Measurements from ENCODE around the gene SLC24A3.
A peak's percentile ranks its signal among the peaks of the same experiment; 100 is the strongest.

SLC24A3 gene

DNA sequence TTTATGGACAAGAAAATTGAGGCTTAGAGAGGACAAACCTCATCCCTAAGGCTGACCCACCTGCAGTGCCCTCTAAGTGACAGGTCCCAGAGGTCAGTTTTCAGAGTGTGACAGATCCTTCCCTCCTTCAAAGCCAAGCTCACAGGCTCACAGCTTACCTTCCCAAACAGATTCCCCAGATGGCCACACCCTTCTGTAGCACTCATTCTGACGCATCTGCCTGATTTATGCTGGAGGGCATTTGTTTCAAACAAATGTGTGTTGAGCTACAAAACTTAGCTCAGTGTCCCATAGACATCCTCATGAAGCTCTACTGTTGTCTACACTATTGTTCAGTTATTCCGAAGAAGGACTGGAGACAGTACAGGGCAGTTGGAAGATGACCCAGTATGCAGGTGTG lies 485.0 kb downstream of the SLC24A3 start:
- DNase-seq, result no peak

DNA sequence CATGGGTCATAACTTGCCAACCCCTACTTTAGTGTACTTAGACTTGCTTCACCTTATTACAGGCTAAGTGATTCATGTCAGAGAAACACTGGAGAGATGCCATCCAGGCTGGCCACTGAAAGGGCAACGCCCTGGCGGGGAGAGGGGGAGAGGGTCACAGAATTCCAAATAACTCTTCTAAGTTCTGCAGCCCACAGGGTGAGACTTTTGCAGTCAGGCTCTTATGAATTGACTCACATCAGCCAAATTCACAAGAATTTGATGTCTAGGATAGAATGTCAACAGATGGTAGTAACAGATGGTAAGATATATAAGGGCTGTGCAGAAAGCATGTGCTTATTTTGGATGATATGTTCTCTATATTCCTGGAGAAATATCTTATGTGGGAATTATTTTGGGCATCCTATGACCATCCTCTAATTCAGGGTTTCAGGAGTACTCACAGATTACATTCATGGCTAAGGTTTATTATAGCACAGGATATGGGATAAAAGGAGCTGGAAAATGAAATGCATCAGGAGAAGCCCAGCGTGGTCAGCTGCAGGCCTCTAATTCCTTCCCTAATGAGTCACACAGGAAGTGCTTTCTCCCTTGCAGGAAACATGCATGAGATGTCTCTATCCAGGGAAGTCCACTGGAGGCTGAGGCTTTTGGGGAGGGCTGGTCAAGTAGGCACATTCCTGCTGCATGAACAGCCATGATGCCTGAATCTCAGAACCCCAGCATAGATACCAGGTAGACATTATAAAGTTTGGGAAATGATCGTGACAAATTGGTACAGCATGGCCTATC lies 486.9 kb downstream of the SLC24A3 start:
- DNase-seq, result peak; percentile 89

DNA sequence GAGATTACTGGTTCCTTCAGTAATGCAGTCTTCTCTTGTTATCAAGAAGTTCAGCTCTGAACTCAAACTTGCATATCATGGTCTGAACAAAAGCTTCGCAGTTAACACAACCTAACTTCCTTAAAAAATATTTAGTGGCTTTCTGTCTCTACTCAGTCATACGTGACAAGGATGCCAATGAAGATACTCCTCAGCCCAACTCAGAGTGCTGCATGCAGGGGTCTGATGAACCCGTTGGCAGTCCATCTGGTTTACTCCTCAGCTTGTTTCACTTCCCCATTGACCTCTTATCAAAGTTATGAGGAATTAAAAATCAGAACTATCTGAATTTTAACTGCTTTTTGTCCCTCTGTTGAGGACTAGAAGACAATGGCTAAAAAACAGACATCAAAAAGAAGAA lies 489.0 kb downstream of the SLC24A3 start:
- no peak for DNase-seq

DNA sequence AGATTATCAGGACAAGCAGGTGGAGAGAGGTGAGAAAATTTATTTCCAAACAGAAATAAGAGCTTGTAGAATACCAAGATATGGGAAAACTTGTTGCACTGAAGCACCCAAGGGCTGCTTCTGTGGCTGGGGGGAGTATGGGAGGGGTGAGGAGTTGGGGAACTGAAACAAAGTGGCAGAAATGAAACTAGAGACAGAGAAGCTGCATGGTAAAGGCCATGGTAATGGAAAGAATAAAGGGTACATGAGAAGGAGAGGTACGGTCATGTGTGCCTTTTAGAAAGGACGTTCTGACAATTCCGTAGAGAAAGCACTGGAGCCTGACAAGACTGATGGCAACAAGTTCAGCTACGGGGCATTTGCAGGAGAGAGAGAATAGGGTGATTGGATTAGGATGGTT lies 494.0 kb downstream of the SLC24A3 start:
- no peak for DNase-seq

DNA sequence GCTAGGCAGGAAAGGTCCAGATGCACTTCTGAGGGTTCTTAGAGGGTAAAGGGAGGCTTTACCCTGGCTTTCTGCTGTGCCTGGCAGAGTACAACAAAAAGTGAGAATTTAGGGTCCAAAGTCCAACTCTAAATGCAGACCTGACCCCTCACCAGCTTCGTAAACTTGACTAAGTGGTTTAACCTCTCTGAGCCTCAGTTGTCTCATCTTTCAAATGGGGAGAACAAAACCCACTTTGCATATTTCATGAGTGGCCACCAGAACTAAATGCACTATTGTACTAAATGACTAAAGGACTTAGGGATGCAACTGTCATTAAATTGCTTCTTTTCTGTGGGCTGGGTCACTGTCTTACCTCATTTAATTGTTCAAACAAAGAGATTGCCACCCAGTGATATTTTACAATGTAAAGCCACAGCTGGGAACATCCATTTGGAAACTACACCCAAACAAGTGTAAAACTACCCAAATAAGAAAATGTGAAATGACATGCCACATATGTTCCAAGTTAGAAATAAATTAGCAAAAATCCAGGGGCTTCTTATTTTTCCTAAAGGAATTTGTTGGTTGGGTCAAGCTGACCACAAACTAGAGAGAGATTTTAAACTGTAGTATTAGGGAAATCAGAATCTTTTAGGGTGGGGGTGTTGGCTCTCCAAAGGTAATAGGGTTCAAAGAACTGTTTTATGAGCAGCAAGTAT lies 497.3 kb downstream of the SLC24A3 start:
- no peak for DNase-seq

DNA sequence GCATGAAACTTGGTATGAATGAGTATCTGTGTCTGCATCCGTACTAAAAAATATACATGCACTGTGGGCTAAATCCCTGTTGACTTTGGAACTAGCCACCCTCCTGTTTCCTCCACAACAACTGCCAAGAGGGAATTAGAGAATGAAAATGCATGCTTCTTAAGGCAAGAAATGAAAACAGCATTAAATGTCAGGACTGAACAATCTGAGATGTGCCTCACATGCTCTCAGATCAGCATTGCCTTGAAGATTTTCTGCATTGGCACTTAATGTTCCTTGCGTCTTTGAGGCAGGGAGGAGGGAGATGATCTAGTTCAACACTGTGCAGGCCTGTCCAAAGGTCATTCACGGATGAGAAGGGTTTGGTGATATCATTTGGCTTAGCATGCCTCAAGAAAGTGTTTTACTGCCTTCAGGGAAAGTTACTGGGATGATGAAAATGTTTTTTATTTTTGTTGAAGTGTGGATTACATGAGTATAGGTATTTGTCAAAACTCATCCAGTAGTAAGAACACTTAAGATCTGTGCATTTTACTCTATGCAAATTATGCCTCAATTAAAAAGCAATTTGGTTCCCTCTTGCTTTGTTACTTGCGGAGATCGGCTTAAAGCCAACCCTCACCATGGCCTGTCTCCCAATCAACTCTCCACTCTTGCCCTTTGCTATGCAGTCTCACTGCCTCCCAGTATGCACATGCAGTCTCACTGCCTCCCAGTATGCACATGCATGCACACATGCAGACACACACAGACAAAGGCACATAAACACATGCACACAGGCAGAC lies 498.1 kb downstream of the SLC24A3 start:
- no peak for DNase-seq

DNA sequence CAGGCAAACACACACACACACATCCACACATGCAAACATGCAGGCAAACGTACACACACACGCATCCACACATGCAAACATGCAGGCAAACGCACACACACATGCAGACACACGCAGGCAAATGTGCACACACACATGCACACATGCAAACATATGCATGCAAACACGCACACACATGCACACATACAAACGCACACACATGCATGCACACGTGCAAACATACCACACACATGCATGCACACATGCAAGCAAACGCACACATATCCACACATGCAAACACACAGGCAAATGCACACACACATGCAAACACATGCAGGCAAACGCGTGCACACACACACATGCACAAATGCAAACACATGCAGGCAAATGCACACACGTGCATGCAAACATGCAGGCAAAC lies 498.7 kb downstream of the SLC24A3 start:
- no peak for DNase-seq

DNA sequence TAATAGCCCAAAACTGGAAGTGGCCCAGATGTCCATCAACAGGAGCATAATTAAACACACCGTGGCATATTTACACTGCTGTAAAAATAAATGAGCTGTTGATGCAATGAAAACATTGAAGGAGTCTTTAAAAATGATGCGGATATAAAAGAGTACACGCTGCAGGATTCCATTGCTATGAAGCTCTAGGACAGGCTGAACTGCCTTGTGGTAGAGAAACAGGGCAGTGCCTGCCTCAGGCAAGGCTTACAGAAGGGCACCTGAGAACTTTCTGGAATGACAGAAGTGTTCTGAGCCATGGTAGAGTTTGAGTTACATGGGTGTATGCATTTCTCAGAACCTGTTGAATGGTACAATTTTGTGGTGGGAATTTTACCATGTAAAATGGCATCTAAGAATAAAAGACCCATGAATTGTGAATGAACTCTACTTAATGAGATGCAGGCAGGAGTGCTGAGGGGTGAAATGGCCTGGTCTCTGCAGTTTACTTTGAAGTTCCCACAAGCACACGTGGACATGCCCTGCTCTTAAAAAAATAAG lies 500.3 kb downstream of the SLC24A3 start:
- no peak for DNase-seq

DNA sequence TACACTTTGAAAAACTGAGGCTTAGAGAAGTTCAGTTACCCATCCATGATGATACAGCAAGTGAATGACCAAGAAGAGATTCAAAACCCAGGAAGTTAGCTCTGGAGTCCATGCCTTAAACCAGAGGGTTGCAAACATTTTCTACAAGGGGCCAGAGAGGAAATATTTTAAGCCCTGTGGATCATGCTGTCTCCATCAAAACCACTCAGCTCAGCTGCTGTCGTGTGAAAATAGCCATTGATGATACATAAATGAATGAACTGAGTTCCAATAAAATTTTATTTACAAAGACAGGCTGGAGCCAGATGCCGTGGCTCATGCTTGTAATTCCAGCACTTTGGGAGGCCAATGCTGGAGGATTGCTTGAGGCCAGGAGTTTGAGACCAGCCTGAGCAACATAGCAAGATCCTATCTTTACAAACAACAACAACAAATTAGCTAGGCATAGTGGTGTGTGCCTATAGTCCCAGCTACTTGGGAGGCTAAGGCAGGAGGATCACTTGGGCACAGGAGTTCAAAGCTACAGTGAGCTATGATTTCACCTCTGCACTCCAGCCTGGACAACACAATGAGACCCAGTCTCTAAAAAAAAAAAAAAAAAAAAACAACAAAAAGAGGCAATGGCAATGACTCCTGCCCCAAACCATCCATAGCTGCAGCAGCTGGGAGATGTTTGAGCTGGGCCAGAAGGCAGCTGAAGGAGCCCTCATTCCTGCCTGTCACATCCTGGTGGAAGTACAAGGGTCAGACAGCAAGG lies 501.6 kb downstream of the SLC24A3 start:
- no peak for DNase-seq

DNA sequence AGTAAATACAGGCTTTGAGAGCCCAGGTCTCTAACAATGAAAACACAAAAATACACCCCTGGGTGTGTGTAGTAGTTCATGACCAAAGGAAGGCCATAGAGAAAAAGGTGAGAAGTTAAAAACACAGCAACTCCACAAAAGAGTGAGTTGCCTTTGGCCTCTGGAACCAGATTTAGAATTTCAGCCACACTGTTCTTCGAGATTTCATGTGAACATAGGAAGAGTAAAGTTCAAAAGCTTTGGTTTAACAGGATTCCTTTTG lies 502.1 kb downstream of the SLC24A3 start:
- no peak for DNase-seq

DNA sequence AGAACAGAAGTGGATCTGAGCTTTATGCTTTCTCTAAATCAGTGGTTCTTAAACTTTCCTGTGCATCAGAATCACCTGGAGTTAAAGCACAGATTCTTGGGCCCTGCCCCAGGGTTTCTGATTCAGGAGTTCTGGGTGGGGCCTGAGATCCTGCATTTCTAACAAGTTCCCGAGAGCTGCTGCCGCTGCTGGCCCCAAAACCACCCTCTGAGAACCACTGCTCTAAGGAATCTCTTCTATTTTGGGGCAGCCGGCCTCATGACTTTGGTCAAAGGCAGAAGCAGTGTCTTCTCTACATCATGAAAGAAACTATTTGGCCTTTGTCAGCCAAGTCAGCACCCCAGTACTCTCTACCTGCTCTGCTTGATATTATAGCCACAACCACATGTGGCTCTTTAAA lies 503.5 kb downstream of the SLC24A3 start:
- no peak for DNase-seq

DNA sequence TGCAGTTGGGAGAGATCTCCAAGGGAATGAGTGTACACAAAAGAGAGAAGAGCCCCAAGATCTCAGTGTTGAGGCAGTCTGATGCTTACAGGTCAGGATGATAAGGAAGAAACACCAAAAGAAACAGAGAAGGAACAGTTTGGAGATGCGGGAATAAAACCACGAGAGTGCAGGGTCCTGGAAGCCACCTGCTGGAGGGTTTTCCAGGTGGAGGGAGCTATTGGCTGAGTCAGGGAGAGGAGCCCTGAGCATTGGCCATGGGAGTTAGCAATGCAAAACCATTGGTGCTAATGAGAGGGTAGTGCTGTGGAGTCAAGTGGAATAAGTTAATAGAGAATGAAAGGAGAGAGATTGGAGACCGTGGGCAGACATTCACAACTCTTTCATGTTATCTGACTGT lies 506.4 kb downstream of the SLC24A3 start:
- DNase-seq, result no peak

DNA sequence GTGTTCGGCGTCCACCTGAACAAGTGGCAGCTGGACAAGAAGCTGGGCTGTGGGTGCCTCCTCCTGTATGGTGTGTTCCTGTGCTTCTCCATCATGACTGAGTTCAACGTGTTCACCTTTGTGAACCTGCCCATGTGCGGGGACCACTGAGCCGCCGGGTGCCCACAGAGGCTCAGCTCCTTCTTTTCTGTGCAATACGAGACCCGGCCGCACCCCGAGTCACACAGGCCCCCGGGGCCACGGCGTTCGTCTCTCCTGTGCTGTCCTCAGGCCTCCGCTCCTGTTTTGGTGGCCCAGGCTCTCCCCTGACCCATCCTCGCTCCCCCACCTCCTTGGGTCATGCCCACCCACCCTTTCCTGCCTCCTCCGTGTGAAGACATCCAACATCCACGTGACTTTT lies 508.5 kb downstream of the SLC24A3 start:
- DNase-seq, result no peak

DNA sequence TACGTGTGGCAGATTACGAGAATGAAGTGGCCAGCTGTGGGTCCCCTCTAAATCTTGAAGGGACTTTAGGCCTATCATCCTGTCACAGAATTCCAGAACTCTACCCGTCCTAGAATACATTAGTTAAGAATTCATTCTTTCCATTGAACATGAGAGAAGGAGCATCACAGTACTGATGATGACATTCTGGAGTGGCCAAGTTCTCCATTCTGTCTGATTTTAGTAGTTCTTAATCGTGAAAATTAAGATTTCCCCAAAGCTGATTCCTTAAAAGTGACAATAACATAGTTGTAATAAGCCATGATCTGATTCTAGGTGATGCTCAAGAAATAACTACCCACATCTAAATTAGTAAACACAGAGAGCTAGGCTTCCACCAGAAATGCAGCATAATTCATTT lies 510.6 kb downstream of the SLC24A3 start:
- no peak for DNase-seq

DNA sequence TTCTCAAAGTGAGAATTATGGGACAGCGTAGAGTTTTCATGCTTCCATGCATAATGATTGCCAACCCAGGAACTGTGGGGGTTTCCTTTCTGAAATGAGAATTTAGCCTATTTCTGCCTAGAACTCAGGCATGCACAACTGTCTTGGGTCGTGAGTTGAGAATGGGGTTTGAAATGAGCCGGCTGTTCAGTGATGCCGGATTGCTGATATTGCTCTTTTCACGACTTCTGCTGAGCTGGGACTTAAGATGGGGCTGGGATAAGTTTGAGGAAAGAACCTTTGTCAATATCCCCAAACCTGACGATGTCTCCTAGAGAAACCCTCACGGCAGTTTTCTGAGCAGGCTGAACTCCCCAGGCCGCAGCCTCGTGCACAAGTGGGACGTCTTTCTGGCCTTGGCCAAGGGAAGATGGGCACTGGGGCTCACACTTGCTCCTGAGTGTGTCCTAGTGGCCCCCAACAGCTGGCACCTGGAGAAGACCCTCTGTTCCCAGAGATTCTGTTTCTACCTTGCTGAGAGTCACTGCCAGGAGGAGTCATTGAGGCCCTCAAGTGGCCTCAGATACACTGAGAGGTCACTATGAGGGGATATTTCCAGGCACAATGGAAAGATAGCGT lies 511.5 kb downstream of the SLC24A3 start:
- no peak for DNase-seq

DNA sequence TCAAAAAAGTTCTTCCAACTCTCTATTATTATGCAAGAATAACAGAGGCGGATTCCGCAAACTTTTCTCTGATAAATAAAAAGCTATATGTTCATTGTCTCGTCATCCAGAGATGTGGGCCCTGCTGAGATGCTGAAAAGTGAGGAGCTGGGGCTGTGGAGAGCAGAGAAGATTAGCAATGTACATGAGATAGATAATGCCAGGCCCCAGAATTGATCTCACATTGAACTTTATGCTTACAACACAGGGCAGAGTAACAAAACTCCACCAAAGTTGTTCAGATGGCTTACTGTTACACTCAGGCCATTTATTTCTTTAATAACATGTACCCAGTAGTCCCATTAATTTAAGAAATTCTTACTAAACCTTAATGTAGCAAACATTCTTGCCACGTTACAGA lies 512.9 kb downstream of the SLC24A3 start:
- no peak for DNase-seq

DNA sequence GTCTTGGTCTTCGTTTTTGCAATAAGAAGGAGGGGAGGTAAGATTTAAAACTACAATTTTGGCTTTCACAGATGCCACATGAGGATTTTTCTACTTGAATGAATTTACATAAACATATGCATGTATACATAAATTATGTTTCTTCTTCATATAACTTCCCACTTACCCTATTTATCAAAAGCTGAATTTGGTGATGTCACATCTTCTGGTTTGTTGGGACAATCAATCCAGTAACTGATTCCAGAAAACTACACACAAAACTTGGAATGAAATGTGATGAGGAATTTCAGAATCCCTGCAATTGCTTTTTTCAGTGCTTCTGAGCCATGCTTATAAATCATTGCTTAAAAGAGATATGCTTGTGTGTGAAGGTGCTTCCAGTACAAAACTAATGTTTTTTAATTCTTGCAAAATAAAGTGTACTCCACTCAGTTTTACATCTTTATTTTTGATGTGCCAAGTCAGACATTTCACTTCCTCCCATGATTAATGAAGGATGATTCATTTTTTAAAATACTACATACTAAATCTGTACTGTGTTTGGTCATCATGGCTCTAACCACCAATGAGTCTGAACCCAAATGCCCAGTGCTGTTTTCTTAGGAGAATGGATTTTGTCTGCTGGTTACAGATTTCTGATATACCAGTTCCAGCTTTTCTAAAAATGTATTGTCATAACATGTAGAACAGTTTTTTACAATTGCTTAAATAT lies 513.5 kb downstream of the SLC24A3 start:
- no peak for DNase-seq

DNA sequence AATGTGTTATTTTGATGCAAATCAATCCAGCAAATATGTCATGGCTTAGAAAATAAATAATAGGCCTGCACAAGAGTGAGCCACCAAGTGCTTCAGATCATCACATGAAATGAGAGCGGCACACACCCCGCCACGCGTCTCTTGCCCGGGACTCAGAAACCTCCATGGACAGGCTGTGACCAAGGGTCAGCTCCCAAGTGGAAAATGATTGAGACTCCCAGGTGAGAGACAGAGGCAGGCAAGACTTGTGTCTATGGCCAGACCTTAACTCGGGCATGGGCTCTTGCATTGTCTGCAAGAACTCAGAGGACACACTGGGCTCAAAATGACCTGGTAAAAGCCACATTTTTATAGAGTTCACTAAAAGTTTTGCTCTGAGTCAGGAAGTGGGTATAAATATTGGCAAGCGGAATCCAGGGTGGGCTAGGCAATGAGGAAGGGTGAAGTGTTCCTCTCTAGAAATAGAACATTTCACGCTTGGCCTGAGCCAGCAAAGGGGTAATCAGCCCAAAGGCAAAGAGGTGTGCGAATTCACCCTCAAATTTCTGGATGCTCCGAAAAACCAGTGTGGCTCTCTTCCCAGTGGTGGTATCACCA lies 514.9 kb downstream of the SLC24A3 start:
- no peak for DNase-seq

DNA sequence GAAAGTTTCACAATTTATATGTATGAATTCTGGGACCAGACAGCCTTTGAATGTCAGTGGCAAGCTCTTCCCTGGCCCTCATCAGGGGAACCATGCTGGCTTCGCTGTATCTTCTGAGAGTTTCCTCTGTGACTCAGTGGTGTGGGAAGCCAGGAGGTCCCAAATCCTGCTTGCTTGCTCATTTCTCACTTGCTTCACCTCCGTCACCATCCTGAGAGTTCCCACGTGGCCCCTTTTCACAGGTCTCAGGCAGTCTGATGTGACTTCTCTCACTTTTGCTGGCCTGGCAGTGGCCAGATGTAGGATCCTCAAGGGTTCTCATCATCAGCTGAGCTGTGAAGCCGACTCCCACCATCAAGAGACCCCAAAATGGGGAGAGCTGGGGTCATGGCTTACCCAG lies 517.2 kb downstream of the SLC24A3 start:
- no peak for DNase-seq

DNA sequence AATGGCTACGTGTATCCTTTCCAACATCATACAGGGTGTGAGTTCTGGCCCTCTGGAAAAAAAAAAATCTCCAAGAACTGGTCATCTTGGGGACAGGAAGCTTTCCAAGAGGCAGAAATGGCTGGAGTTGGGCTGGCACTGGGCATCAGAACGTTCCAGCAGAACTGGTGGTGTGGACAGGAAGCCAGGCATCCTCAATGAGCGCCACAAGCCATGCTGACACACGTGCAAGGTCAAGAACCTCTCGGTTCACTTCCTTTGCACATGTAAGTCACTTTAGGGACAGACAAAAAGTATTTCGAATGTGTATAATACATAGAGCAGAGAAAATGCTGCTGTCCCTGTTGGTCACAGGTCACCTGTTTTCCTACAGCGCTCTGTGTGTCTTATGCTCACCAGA lies 518.3 kb downstream of the SLC24A3 start:
- no peak for DNase-seq

DNA sequence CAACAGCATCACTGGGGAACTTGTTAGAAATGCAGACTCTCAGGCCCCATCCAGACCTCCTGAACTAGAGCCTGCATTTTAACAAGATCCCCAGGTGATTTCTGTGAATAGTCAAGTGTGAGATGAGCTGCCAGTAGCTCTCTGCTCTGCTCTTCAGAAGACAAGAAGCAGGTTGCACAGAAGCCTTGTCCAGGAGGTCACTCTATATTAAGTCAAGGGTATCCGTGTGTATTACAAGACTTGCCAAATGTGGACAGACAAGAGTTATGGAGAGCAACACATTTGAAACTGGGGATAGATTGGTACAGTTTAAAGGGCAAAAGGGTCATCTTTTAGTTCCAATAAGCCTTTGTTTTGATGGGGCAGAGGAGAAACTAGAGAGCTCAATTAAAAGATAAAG lies 522.4 kb downstream of the SLC24A3 start:
- DNase-seq, result no peak

DNA sequence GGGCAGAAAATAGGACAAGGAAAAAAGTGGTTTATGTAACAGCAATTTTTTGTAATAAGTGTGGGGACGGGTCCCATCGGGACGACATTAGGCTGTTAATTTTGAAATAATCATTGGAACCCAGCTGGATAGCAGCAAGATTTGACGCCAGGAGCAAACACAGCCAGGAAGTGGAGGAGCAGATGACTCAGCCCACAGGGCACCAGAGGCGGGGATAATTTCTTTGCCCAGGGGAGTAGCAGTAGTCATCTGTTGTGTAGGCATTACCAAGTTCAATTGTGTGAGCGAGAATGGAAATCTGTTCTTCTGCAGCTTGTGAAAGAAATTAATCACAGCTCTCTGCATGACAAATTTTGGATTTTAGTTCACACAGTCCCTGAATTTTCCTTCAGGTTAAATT lies 523.0 kb downstream of the SLC24A3 start:
- DNase-seq, result peak; percentile 97
